ENCODE data around the gene KLHDC7A. TPM values are rescaled to one million over a fixed set of nuclear protein-coding genes. Genes with fewer than 3 reads are reported as not detected.

KLHDC7A gene
- polyA plus RNA-seq, 2 of the 4 experiments (the other 2 are of a cell fraction): 0.74 to 2.3 TPM

- Histone ChIP-seq H3K4me1 (no peaks in the 10 kb centered on the region), H3K4me2 (no peak overlapping the region), H3K27ac (no peak overlapping the region), H3K9me3 (no peaks in the 10 kb centered on the region), H3K4me3 (no peak overlapping the region)
- FAIRE-seq: no peak
- TF ChIP-seq HEYL (CRISPR knock-in tag; IDR thresholded peaks at IDR 0.05) (no peak), CBX2 (IDR thresholded peaks at IDR 0.05; ENCODE audit: borderline replicate concordance, low read depth) (no peak), EHF (CRISPR knock-in tag; IDR thresholded peaks at IDR 0.05) (no peak), RNF2 (IDR thresholded peaks at IDR 0.05; ENCODE audit: borderline replicate concordance, low read depth) (no peak), SREBF2 (IDR thresholded peaks at IDR 0.05) (no peak), ATOH8 (CRISPR knock-in tag; IDR thresholded peaks at IDR 0.05; ENCODE audit: low read depth) (no peak), ELK1 (IDR thresholded peaks at IDR 0.05; ENCODE audit: low read depth, low read length) (no peak), GATA3 (IDR thresholded peaks at IDR 0.05; ENCODE audit: borderline replicate concordance) (no peak), BCL3 (IDR thresholded peaks at IDR 0.05) (no peak), USF2 (IDR thresholded peaks at IDR 0.05) (no peak), NPAS2 (CRISPR knock-in tag; IDR thresholded peaks at IDR 0.05; ENCODE audit: borderline replicate concordance) (no peak), RARB (CRISPR knock-in tag; IDR thresholded peaks at IDR 0.05) (no peak), CEBPB (IDR thresholded peaks at IDR 0.05) (no peak), NFE2L2 (conservative IDR thresholded peaks at IDR 0.05; ENCODE audit: low read length) (no peak), POLR2A (IDR thresholded peaks at IDR 0.05; ENCODE audit: low read length) (no peak), PBX3 (IDR thresholded peaks at IDR 0.05) (no peak)
- no peak for ATAC-seq
- DNase-seq (ENCODE audit: low read depth in 1 of 2, low spot score in 1 of 2): no peak
- ChIA-PET POLR2A (no interaction called here), CTCF (no interaction called here)
- 62% methylated on average over 8 of the region's 8 CpGs for WGBS (ENCODE audit: missing lambda C conversion rate)
Observed at GRCh38 chr1:18496497-18497235, 15.9 kb downstream of the KLHDC7A start.

- DNase-seq (ENCODE audit: low read depth in 1 of 2, low spot score in 1 of 2) (no peak), ATAC-seq (no peak), FAIRE-seq (no peak)
- 28% methylated on average over 4 of the region's 4 CpGs for WGBS (ENCODE audit: missing lambda C conversion rate)
- no peak overlapping the region for H3K4me2 ChIP-seq
- CTCF ChIA-PET: no interaction called here
- H3K9me3 ChIP-seq: no peaks in the 10 kb centered on the region; the same call in 2 of the 3 replicates
- H3K4me3 ChIP-seq: no peak overlapping the region
- TF ChIP-seq HOXB5 (CRISPR knock-in tag; IDR thresholded peaks at IDR 0.05) (no peak), TFCP2L1 (CRISPR knock-in tag; IDR thresholded peaks at IDR 0.05) (no peak), RARB (CRISPR knock-in tag; IDR thresholded peaks at IDR 0.05) (no peak), MYC (IDR thresholded peaks at IDR 0.05; ENCODE audit: borderline replicate concordance, low read length) (no peak), ZC3H11A (IDR thresholded peaks at IDR 0.05) (no peak), HES2 (IDR thresholded peaks at IDR 0.05) (no peak), BHLHE40 (IDR thresholded peaks at IDR 0.05; ENCODE audit: low read depth, low read length) (no peak), NFE2L2 (conservative IDR thresholded peaks at IDR 0.05; ENCODE audit: low read length) (no peak), EHMT2 (IDR thresholded peaks at IDR 0.05; ENCODE audit: low read depth) (no peak), CHD4 (IDR thresholded peaks at IDR 0.05; ENCODE audit: borderline replicate concordance) (no peak), BCL3 (IDR thresholded peaks at IDR 0.05) (no peak), HEYL (CRISPR knock-in tag; IDR thresholded peaks at IDR 0.05) (no peak), GATA3 (IDR thresholded peaks at IDR 0.05; ENCODE audit: borderline replicate concordance) (no peak), ZSCAN20 (CRISPR knock-in tag; IDR thresholded peaks at IDR 0.05) (no peak), ESRRA (IDR thresholded peaks at IDR 0.05; ENCODE audit: borderline replicate concordance, low read length) (no peak), RFX5 (IDR thresholded peaks at IDR 0.05) (no peak), ZFP36 (IDR thresholded peaks at IDR 0.05; ENCODE audit: borderline replicate concordance, partially characterized antibody) (no peak), NPAS2 (CRISPR knock-in tag; IDR thresholded peaks at IDR 0.05; ENCODE audit: borderline replicate concordance) (no peak), ZNF302 (CRISPR knock-in tag; IDR thresholded peaks at IDR 0.05) (no peak), FOSB (CRISPR knock-in tag; IDR thresholded peaks at IDR 0.05) (no peak)
- no peak overlapping the region for H3K27ac ChIP-seq
- H3K4me1 ChIP-seq: no peaks in the 10 kb centered on the region
- POLR2A ChIA-PET: no interaction called here
Observed at GRCh38 chr1:18501833-18502232, 21.1 kb downstream of the KLHDC7A start.
